ENCODE data around the gene FAM131B.
A peak's percentile ranks its signal among the peaks of the same experiment; 100 is the strongest.
"Not testable (repeated sequence)": the region's sequence is repeated elsewhere in the genome, so short reads cannot be mapped to it uniquely, and the experiment has no call there.

FAM131B gene

GRCh38 chr7:143394777-143395176 is 32.3 kb upstream of the FAM131B start:
- peak; percentile 54 for DNase-seq

- no peak for DNase-seq
These were observed 31.6 kb upstream of the FAM131B start for GRCh38 chr7:143394068-143394467.

DNA sequence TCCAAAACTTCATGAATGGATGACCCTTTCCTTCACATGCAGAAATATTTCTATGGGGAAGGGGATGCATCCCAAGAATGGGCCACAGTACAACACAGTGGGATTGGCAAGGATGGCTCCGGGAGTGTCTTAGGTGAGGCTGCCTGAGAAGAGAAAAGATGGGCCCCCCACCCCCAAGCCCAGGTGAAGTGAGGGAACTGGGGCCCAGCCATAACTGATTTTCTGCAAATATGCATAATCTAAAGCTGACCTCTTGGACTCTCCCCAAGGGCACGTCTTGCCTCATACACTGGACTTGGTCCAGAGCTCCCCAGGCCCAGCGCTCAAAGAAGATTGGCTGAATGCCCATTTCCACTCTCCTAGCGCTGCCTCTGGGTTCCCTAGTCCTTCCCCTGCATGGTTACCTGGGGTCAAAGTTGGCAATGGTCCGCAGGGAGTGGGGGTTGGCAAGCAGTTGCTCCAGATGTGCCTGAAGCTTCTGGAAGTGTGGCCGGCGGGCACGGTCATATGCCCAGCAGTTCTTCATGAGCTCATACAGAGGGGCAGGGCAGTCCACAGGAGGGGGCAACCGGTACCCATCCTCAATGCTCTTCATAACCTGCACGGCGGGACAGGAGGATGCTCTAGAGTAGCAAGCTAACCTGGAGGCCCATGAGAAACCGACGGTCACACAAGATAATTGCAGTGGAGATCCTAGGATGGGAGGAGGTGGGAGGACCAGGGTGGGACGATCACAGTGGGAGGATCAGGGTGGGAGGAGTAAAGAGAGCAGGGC is 30.9 kb upstream of the FAM131B start:
- DNase-seq, result no peak

GRCh38 chr7:143392875-143393266 is 30.4 kb upstream of the FAM131B start:
- no peak for DNase-seq

- not testable (repeated sequence) for DNase-seq
These were observed 29.9 kb upstream of the FAM131B start for GRCh38 chr7:143392427-143392826.

DNA sequence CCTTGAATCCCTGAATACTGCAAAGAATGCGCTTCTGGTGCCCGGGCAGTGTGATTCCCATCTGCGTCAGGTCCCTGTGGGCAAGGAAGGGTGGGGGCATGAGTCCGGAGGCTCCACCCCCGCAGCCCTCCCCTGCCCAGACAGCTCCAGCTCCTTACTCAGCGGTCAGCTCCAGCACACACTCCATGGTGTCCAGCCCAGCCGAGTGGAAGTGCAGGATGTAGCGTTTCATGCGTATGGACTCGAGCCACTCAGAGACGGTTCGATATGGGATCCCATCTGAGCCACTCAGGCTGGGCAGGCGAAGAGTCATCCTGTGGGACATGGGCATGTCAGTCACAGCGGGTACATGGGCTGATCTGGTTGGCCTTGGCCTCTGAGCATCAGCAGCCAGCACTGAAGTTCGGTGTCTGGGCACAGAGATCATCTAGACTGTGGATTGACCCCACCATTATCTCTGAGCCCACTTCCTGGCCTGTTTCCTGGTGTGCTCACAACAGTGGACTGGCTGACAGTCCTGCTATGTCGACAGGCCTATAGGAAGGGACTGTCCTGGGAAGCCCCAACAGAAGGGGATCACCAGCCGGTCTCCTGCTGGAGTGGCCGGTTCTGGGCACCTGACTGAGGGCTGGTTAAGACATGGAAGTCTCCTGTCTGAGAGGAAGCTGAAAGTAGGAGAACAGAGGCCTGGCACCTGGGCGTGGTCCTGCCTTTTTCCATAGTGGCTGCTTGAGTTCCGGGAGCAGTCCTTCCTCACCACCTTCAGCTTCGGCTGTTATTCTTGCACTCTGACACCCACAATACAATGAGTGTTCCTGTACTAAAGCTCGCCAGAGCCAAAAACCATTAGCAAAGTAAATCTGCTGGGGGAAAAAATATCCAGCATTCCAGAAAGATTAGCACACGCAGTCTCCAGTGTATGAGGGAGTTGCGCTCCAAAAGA is 29.2 kb upstream of the FAM131B start:
- DNase-seq, result peak; percentile 67

GRCh38 chr7:143390773-143391317 is 28.3 kb upstream of the FAM131B start:
- no peak for DNase-seq

DNA sequence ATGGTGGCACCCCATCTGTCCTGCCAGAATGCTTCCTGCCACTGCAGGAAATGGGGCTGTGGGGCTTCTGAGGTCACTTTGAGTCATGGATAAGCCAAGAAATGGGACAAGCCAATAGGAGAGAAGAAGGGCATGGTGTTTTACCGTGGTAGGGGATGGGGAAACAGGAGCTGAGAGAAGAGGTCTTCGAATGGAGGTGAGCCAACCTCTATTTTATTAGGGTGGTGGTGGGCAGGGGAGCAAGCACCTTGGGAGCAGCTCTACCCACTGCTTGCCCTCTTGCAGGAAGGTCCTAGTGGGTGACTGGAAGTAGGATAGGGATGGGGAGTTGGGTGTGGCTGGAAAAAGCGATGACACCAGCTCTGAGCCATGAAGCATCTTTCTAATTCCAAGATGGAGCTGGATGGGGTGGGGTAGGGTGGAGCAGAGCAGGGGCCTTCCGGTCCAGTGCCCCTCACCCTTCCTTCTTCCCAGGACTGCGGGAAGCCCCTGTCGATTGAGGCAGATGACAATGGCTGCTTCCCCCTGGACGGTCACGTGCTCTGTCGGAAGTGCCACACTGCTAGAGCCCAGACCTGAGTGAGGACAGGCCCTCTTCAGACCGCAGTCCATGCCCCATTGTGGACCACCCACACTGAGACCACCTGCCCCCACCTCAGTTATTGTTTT is 27.7 kb upstream of the FAM131B start:
- DNase-seq, result no peak

DNA sequence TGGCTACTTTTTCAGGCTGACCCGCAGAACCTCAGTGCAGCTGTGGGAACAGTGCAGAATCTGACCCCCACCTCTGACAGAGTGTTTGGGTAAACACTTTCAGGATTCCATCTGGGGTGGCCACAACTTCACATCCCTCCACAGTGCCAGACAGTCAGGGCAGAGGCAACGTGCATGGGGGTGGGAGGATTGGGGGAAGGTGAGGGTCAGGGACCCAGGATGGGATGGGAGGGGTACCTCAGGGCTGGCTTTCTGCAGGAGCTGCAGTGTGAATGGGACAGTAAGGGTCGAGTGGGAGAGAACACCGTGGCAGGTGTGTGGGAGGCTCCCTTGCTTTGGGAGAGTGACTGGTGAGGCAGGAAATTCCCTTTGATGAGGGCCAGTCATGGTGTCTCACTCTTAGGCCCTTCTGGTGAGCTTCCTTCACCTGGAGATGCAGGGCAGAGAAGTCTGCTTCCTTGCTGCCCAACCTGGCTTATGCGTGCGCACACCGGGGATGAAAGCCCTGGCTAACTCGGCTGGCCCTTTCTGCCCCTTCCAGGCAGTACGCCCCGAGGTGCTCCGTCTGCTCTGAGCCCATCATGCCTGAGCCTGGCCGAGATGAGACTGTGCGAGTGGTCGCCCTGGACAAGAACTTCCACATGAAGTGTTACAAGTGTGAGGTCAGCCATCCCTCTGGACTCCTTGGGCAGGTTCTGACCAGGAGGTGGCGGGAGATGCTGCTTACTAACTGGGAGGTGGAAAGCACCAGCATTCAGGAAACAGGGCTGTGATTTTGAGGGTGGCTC is 27.0 kb upstream of the FAM131B start:
- peak; percentile 53 for DNase-seq

DNA sequence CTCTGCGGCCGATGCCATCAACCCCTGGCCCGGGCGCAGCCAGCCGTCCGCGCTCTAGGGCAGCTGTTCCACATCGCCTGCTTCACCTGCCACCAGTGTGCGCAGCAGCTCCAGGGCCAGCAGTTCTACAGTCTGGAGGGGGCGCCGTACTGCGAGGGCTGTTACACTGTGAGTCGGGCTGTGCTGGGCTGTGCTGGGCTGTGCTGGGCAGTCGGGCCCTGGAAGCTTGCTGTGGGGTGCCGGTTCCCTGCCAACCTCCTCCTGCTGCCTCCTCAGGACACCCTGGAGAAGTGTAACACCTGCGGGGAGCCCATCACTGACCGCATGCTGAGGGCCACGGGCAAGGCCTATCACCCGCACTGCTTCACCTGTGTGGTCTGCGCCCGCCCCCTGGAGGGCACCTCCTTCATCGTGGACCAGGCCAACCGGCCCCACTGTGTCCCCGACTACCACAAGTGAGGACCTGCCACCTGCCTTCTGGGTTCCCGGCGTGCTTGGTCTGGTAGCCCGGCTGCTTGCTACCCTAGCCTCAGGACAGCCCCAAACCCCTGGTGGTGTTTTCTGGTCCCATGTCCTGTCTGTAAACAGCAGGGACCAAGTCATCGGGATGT is 26.1 kb upstream of the FAM131B start:
- peak; percentile 56 for DNase-seq

DNA sequence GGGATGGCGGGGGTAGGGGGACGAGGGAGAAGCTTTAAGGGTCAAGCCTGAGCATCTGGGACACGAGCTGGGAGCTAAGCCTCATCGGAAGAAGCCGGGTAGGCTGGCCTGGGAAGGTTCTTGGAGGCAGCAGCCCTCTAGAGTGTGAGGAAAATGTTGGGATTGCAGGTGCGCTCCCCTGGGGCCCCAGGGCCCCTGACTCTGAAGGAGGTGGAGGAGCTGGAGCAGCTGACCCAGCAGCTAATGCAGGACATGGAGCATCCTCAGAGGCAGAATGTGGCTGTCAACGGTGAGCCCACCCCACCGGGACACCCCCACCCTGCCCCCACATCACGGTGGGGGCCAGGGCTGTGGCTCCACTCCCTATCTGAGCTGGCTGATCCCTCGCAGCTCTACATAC is 25.5 kb upstream of the FAM131B start:
- no peak for DNase-seq

DNA sequence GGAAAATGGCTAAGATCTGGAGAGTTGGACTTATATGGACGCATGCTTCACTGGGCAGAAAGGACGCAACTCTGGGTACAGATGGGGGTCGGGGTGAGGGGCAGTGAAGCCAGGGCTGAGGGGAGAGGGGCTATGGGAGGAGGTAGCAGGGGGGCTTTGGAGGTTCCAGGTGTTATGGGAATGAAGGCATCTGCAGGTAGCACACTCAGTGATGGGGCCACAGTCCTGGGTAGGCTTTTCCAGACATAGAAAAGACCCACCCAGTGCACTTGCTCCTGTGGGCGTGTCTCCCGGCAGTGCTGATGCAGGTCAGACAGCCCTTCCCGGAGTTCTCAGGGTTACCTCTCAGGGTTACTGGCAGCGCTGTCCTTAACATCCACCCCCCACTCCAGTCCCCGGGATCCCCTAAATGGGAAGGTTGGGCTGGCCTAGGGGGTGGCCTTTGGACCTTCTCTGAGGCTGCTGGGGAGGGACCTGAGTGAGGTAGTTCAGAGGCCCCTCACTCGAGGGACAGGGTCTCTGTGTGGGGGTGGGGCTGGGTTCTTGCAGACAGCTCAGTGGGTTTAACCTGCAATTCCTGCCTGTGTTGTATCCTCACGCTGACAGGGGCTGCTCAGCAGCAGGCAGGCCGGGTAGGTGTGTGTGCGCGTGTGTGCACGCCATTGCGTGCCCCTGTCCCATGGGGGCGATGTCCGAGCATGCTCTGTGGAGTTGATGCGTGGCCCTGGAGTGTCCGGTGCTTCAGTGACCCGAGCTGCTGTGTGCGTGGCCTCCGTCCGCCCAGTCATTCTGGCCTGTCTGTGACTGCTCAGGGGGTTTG is 24.9 kb upstream of the FAM131B start:
- DNase-seq, result peak; percentile 73

- DNase-seq, result peak; percentile 43
These were observed 23.6 kb upstream of the FAM131B start for GRCh38 chr7:143385891-143386781.

- DNase-seq, result peak; percentile 43
These were observed 22.4 kb upstream of the FAM131B start for GRCh38 chr7:143384661-143385631.

- DNase-seq, result peak; percentile 53
These were observed 21.6 kb upstream of the FAM131B start for GRCh38 chr7:143384148-143384547.

GRCh38 chr7:143383642-143383957 is 21.1 kb upstream of the FAM131B start:
- DNase-seq, result peak; percentile 48

- peak; percentile 50 for DNase-seq
These were observed 20.5 kb upstream of the FAM131B start for GRCh38 chr7:143382791-143383641.

All from islet precursor cell (in vitro differentiated cells).